A673 (cell line): ENCODE data around the gene BFAR. TPM values are rescaled to one million over a fixed set of nuclear protein-coding genes. Genes with fewer than 3 reads are reported as not detected.

ENCODE experiments used
- BruUV-seq: library from RNA; stranded (reverse); fragments of 400-500 nt; replicated peaks from 2 replicates; lab custom pipeline; 2021; lab: Mats Ljungman, UMichigan
- CTCF ChIA-PET: fragments of 300-600 bp; sonication (Branson Sonifier 250); formaldehyde crosslinking; loops from one replicate; lab custom pipeline; 2022; ENCODE audit warnings: antibody characterized with exemption; lab: Charles Lee
- POLR2A ChIA-PET: fragments of 300-600 bp; sonication (Branson Sonifier 250); formaldehyde crosslinking; loops from one replicate; lab custom pipeline; 2022; ENCODE audit warnings: antibody characterized with exemption; ENCODE audit not compliant: low non-redundant PET; lab: Charles Lee
- DNase-seq: peaks from one replicate; pipeline ENCODE4 v3.0.0-alpha.2; 2015; ENCODE audit warnings: low spot score
- H3K27ac ChIP-seq: fragments of 200-600 bp; sonication (generic); 2 replicates; pipeline ENCODE4 v1.5.1; 2016; ENCODE audit warnings: mixed run types, low read depth, mild to moderate bottlenecking, mixed read lengths, antibody characterized with exemption, low read length; ENCODE audit not compliant: poor library complexity, severe bottlenecking
- H3K27me3 ChIP-seq: fragments of 200-600 bp; sonication (generic); replicated peaks from 2 replicates; pipeline ENCODE4 v1.6.1; 2017; ENCODE audit warnings: mixed run types, low read depth, mild to moderate bottlenecking, mixed read lengths, antibody characterized with exemption, low read length; ENCODE audit not compliant: insufficient read depth, poor library complexity
- H3K36me3 ChIP-seq: fragments of 200-600 bp; sonication (generic); 2 replicates; pipeline ENCODE4 v1.6.1; 2016; ENCODE audit warnings: mixed run types, mild to moderate bottlenecking, mixed read lengths, antibody characterized with exemption, low read length; ENCODE audit not compliant: insufficient read depth, poor library complexity, severe bottlenecking
- H3K4me1 ChIP-seq: fragments of 200-600 bp; sonication (generic); 2 replicates; pipeline ENCODE4 v1.6.1; 2017; ENCODE audit warnings: mixed run types, mild to moderate bottlenecking, mixed read lengths, antibody characterized with exemption, low read length; ENCODE audit not compliant: insufficient read depth, poor library complexity, severe bottlenecking
- H3K4me3 ChIP-seq: fragments of 200-600 bp; sonication (generic); 2 replicates; pipeline ENCODE4 v1.5.1; 2016; ENCODE audit warnings: low read depth, mixed run types, mild to moderate bottlenecking, mixed read lengths, low read length; ENCODE audit not compliant: poor library complexity, severe bottlenecking
- H3K9me3 ChIP-seq: fragments of 200-600 bp; sonication (generic); 2 replicates; pipeline ENCODE4 v1.6.1; 2016; ENCODE audit warnings: mixed run types, low read depth, mild to moderate bottlenecking, mixed read lengths, antibody characterized with exemption, low read length; ENCODE audit not compliant: poor library complexity, severe bottlenecking
- CTCF ChIP-seq: fragments of 300-800, 200-600 bp; sonication (generic); conservative IDR thresholded peaks from 2 replicates; pipeline ENCODE4 v1.5.1; 2017; ENCODE audit warnings: low read depth, mild to moderate bottlenecking, antibody characterized with exemption, low read length, moderate library complexity, mixed read lengths
- EZH2 ChIP-seq: fragments of 200-600 bp; sonication (generic); IDR thresholded peaks from 2 replicates; pipeline ENCODE4 v1.6.1; 2017; ENCODE audit warnings: borderline replicate concordance, low read depth, mild to moderate bottlenecking, mixed read lengths, antibody characterized with exemption, low read length; ENCODE audit not compliant: poor library complexity, severe bottlenecking
- intact Hi-C: fragments of 100-400 bp; cut with micrococcal nuclease; formaldehyde crosslinking; loops from one replicate; pipeline ENCODE4 v1.10.0; 2022; ENCODE audit not compliant: unreplicated experiment
- total RNA-seq: library from RNA; stranded (reverse); gene quantifications from 2 replicates; pipeline ENCODE4 v1.2.3, GENCODE V29; 2021

Gene BFAR
- total RNA-seq, 1 experiment from 2014 or later = 58.5 TPM

DNA sequence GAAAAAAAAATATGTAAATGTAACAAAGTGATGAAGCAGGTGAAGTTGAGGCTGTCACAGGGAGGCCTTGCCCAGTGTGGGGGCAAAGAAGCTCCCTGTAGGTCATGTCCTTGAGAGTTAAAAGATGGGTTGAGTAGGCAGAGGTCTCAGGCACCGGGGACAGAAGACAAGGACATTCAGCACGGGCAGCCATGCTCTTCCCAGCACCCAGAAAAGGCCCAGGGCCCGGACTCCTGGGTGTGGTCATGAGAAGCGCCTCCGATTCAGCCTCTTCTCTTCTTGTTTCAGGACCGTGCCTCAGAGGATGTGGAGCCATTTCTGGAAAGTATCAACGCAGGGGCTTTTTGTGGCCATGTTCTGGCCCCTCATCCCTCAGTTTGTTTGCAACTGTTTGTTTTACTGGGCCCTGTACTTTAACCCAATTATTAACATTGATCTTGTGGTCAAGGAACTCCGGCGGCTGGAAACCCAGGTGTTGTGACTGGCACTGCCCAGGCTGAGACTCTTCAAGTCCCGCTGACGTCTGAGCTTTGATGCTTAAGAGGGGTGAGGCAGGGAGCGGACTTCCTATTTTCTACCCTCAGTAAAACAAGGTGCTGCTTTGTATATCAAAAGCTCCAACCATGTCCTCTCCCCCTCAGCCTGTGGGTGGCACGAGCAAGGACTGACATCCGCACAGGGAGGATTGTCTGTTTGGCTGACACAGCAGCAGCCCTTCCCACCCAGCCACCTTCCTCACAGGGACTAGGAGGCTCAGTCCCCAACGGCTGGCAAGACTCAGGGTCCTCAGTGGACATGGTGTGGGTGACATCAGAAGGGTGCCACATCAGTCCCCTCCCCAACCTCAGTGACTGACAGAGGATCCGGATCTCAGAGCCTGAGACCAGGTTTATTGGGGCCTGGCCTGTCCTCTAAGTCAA lies 34.9 kb downstream of the BFAR start:
- Histone ChIP-seq H3K4me3 (no peak overlapping the region), H3K9me3 (no peaks in the 10 kb centered on the region), H3K36me3 (peaks cover 47% of the 10 kb centered on the region), H3K4me1 (peaks cover 6% of the 10 kb centered on the region), H3K27me3 (no peaks in the 10 kb centered on the region), H3K27ac (peak overlapping the region; percentile 22)
- BruUV-seq = no TSS peak
- ChIA-PET CTCF (no interaction called here), POLR2A (no interaction called here)
- no peak for DNase-seq
- intact Hi-C loops = no loop called here
- no peak for TF ChIP-seq CTCF
- no peak for TF ChIP-seq EZH2

GRCh38 chr16:14668556-14669223 lies 35.9 kb downstream of the BFAR start:
- H3K4me1 ChIP-seq = peaks cover 6% of the 10 kb centered on the region
- TF ChIP-seq EZH2 (no peak), CTCF (no peak)
- TSS peak; percentile 45 for BruUV-seq
- H3K36me3 ChIP-seq = peaks cover 42% of the 10 kb centered on the region
- no peak for DNase-seq
- no peaks in the 10 kb centered on the region for H3K27me3 ChIP-seq
- peak overlapping the region; percentile 22 for H3K27ac ChIP-seq
- ChIA-PET POLR2A (interaction anchor here (0.6 to 0.7 kb wide), 2 partner anchors 11 to 1045 kb away, joined by 3 to 5 read pairs; no protein-coding TSS in a partner anchor), CTCF (no interaction called here)
- intact Hi-C loops = no loop called here
- H3K4me3 ChIP-seq = no peak overlapping the region
- H3K9me3 ChIP-seq = no peaks in the 10 kb centered on the region

GRCh38 chr16:14669776-14670175 lies 37.0 kb downstream of the BFAR start:
- intact Hi-C loops = no loop called here
- no peak for DNase-seq
- peaks cover 6% of the 10 kb centered on the region for H3K4me1 ChIP-seq
- H3K27me3 ChIP-seq = no peaks in the 10 kb centered on the region
- ChIA-PET CTCF (no interaction called here), POLR2A (no interaction called here)
- no peaks in the 10 kb centered on the region for H3K9me3 ChIP-seq
- H3K27ac ChIP-seq = no peak overlapping the region
- no peak for TF ChIP-seq CTCF
- TF ChIP-seq EZH2 = no peak
- peaks cover 32% of the 10 kb centered on the region for H3K36me3 ChIP-seq
- BruUV-seq = no TSS peak
- no peak overlapping the region for H3K4me3 ChIP-seq
